PC-3 (cell line): ENCODE measurements around the gene WDR88.

Experiments
- CTCF ChIP-seq: fragments of 300-600 bp; sonication (generic); conservative IDR thresholded peaks from 2 replicates; pipeline ENCODE4 v1.5.1; 2017; ENCODE audit warnings: antibody characterized with exemption, low read depth, mild to moderate bottlenecking, low read length
- EZH2 ChIP-seq: fragments of 300-600 bp; sonication (generic); IDR thresholded peaks from one replicate; pipeline ENCODE4 v1.6.1; 2017; ENCODE audit warnings: antibody characterized with exemption, mild to moderate bottlenecking, low read length; ENCODE audit not compliant: unreplicated experiment
- EZH2phosphoT487 ChIP-seq: fragments of 300-600 bp; sonication (generic); IDR thresholded peaks from 2 replicates; pipeline ENCODE4 v1.6.1; 2018; ENCODE audit warnings: mild to moderate bottlenecking, antibody characterized with exemption, low read length, borderline replicate concordance

- TF ChIP-seq CTCF (no peak), EZH2 (no peak), EZH2phosphoT487 (no peak)
Measured at GRCh38 chr19:33191501-33191900, 59.6 kb downstream of the WDR88 start.
